Mucosa of rectum (tissue), 2 donors: ENCODE measurements around the gene TRIM59.

Experiments used
- H3K27ac ChIP-seq, 2 donors: one replicate each; pipeline ENCODE4 v1.7.0; 2013; ENCODE audit warnings: inconsistent platforms in 2 of 2, low read depth in 2 of 2, low read length in 2 of 2
- H3K27me3 ChIP-seq, 2 donors: one replicate each; pipeline ENCODE4 v1.7.0; 2013; ENCODE audit warnings: low read length in 2 of 2; ENCODE audit not compliant: control insufficient read depth in 2 of 2, insufficient read depth in 2 of 2
- H3K36me3 ChIP-seq, 2 donors: one replicate each; pipeline ENCODE4 v1.7.0; 2013; ENCODE audit warnings: low read length in 2 of 2; ENCODE audit not compliant: control insufficient read depth in 2 of 2, insufficient read depth in 2 of 2
- H3K4me1 ChIP-seq, 2 donors: one replicate each; pipeline ENCODE4 v1.7.0; 2013; ENCODE audit warnings: low read length in 2 of 2, mild to moderate bottlenecking in 1 of 2; ENCODE audit not compliant: control insufficient read depth in 2 of 2, insufficient read depth in 2 of 2
- H3K4me3 ChIP-seq, 2 donors: one replicate each; pipeline ENCODE4 v1.7.0; 2013; ENCODE audit warnings: low read length in 2 of 2
- H3K9ac ChIP-seq, 2 donors: one replicate each; pipeline ENCODE4 v1.7.0; 2013; ENCODE audit warnings: low read length in 2 of 2, low read depth in 1 of 2, mild to moderate bottlenecking in 1 of 2
- H3K9me3 ChIP-seq, 2 donors: one replicate each; pipeline ENCODE4 v1.7.0; 2013; ENCODE audit warnings: low read length in 2 of 2; ENCODE audit not compliant: control insufficient read depth in 2 of 2
- donor health status: healthy.
- donor health status: Normal muscosa, but diverticular disease.

Gene TRIM59

DNA sequence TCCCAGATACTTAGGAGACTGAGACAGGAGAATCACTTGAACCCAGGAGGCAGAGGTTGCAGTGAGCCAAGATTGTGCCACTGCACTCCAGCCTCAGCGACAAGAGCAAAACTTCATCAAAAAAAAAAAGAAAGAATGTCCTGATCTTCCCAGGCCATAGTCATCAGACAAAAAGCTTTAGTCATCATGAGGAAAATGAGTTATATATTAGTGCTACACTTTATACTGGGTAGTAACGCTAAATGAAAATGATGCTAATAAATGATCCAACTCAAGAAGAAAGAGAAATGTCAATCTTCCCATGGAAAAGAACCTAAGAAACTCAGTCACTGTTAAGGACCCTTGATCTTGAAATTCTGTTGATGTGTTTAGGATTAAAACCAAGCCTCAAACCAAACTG, 26.3 kb upstream of the TRIM59 start:
- Histone ChIP-seq H3K36me3 (no peaks in the 10 kb centered on the region), H3K4me1 (no peaks in the 10 kb centered on the region), H3K9ac (no peak overlapping the region), H3K9me3 (peaks cover 0 to 2% of the 10 kb centered on the region in 2 donors), H3K27ac (no peak overlapping the region), H3K4me3 (no peak overlapping the region), H3K27me3 (no peaks in the 10 kb centered on the region)

- Histone ChIP-seq H3K4me3 (no peak overlapping the region), H3K9ac (no peak overlapping the region), H3K27me3 (no peaks in the 10 kb centered on the region), H3K36me3 (no peaks in the 10 kb centered on the region), H3K27ac (no peak overlapping the region), H3K4me1 (no peaks in the 10 kb centered on the region), H3K9me3 (peaks cover 0 to 2% of the 10 kb centered on the region in 2 donors)
Observed at GRCh38 chr3:160475153-160475552, 25.6 kb upstream of the TRIM59 start.

GRCh38 chr3:160474416-160474838, 24.8 kb upstream of the TRIM59 start:
- H3K4me1 ChIP-seq, result no peaks in the 10 kb centered on the region
- H3K4me3 ChIP-seq, result no peak overlapping the region
- H3K27me3 ChIP-seq, result no peaks in the 10 kb centered on the region
- no peaks in the 10 kb centered on the region for H3K36me3 ChIP-seq
- peaks cover 0 to 2% of the 10 kb centered on the region in 2 donors for H3K9me3 ChIP-seq
- no peak overlapping the region for H3K9ac ChIP-seq
- H3K27ac ChIP-seq, result no peak overlapping the region

GRCh38 chr3:160473978-160474377, 24.4 kb upstream of the TRIM59 start:
- H3K9me3 ChIP-seq, result peaks cover 0 to 2% of the 10 kb centered on the region in 2 donors
- H3K27me3 ChIP-seq, result no peaks in the 10 kb centered on the region
- no peak overlapping the region for H3K27ac ChIP-seq
- H3K9ac ChIP-seq, result no peak overlapping the region
- no peaks in the 10 kb centered on the region for H3K36me3 ChIP-seq
- no peaks in the 10 kb centered on the region for H3K4me1 ChIP-seq
- no peak overlapping the region for H3K4me3 ChIP-seq

DNA sequence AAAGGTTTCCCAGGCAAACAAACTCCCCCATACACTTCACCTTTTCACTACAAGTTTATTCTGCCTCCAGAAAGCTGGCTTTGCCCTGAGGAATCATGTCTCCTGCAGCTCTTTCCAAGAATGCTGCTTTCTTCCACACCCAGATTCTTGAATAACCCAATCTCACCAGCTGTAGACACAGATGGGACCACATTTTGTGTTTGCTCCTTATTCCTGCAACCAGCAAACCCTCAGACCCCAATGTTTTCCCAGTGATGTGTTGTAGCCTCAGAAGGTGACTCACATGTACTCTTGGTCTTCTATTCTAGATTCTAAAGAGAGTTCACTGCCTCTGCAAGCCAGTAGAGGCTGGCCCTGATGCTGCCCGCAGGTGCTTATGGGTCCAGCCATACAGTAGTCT, 23.6 kb upstream of the TRIM59 start:
- H3K4me3 ChIP-seq, result no peak overlapping the region
- H3K36me3 ChIP-seq, result no peaks in the 10 kb centered on the region
- no peak overlapping the region for H3K27ac ChIP-seq
- no peak overlapping the region for H3K9ac ChIP-seq
- peaks cover 0 to 2% of the 10 kb centered on the region in 2 donors for H3K9me3 ChIP-seq
- H3K27me3 ChIP-seq, result no peaks in the 10 kb centered on the region
- no peaks in the 10 kb centered on the region for H3K4me1 ChIP-seq

DNA sequence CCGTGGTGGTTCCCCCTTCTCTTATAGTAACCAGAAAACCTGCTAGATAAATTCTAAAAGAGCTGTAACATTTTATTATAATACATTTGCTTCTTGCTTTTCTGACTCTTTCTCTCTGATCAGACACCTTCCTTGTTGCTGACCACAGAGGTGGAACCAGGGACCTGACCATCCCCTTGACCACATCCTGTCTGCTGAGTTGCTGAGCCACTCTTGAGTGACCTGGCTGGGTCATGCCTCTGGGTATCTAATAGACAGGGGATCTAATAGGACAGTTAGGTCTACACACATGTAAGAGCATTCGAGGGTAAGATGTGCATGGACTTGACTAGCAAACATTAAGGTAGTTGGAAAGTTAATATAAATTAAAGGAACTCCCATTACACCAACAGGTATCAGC, 22.8 kb upstream of the TRIM59 start:
- no peaks in the 10 kb centered on the region for H3K27me3 ChIP-seq
- H3K4me1 ChIP-seq, result no peaks in the 10 kb centered on the region
- H3K9ac ChIP-seq, result no peak overlapping the region
- peaks cover 0 to 2% of the 10 kb centered on the region in 2 donors for H3K9me3 ChIP-seq
- no peak overlapping the region for H3K27ac ChIP-seq
- no peak overlapping the region for H3K4me3 ChIP-seq
- no peaks in the 10 kb centered on the region for H3K36me3 ChIP-seq

DNA sequence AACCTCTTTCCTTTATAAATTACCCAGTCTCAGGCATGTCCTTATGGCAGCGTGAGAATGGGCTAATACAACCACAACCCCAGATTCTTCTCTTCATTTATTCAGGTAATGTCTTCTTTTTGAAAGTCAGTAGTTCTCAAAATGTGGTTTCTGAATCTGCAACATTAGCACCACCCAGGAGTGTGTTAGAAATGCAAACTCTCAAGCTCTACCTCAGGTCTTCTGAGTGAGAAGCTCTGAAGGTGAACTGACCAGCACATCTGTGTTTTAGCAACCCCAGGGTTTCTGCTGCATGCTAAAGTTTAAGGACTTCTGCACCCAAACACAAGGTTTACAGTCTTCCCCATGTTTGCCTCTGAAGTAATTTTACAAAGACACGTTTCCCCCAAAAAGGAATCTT, 22.3 kb upstream of the TRIM59 start:
- Histone ChIP-seq H3K9me3 (peaks cover 0 to 2% of the 10 kb centered on the region in 2 donors), H3K9ac (no peak overlapping the region), H3K4me3 (no peak overlapping the region), H3K4me1 (no peaks in the 10 kb centered on the region), H3K36me3 (no peaks in the 10 kb centered on the region), H3K27ac (no peak overlapping the region), H3K27me3 (no peaks in the 10 kb centered on the region)

DNA sequence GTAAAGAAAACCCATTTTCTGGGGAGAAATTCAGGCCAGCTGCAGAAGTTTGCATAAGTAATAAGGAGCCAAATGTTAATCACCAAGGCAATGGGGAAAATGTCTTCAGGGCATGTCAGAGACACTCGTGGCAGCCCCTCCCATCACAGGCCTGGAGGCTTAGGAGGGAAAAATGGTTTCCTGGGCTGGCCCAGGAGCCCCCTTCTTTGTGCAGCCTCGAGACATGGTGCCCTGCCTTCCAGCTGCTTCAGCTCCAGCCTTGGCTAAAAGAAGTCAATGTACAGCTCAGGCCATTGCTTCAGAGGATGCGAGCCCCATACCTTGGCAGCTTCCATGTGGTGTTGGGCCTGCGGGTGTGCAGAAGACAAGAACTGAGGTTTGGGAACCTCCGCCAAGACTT, 20.6 kb upstream of the TRIM59 start:
- no peaks in the 10 kb centered on the region for H3K4me1 ChIP-seq
- peaks cover 0 to 2% of the 10 kb centered on the region in 2 donors for H3K9me3 ChIP-seq
- no peak overlapping the region for H3K4me3 ChIP-seq
- no peak overlapping the region for H3K9ac ChIP-seq
- no peak overlapping the region for H3K27ac ChIP-seq
- no peaks in the 10 kb centered on the region for H3K27me3 ChIP-seq
- H3K36me3 ChIP-seq, result no peaks in the 10 kb centered on the region

GRCh38 chr3:160464971-160465370, 15.4 kb upstream of the TRIM59 start:
- Histone ChIP-seq H3K9me3 (no peaks in the 10 kb centered on the region), H3K27me3 (no peaks in the 10 kb centered on the region), H3K36me3 (no peaks in the 10 kb centered on the region), H3K27ac (no peak overlapping the region), H3K9ac (no peak overlapping the region), H3K4me1 (no peaks in the 10 kb centered on the region), H3K4me3 (no peak overlapping the region)

DNA sequence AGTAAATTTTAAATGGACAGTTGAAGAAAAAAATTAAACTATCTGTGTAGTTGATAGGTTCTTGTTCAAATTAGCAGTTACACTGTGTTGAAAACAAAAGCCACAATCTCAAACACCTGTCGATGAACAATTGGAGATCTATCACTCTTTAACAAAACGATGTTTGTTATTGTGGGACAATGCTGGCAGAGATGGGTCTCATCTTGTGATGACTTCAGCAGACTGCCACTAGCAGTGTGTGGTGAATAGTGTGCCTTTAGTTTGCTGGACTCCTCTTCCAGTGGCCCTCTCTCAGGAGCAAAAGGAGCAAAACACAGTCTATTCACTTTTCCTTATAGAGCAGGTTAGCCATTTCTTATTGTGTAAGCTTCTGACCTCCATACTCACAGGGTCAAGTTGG, 14.7 kb upstream of the TRIM59 start:
- Histone ChIP-seq H3K9ac (no peak overlapping the region), H3K4me1 (no peaks in the 10 kb centered on the region), H3K9me3 (no peaks in the 10 kb centered on the region), H3K27ac (no peak overlapping the region), H3K27me3 (no peaks in the 10 kb centered on the region), H3K36me3 (no peaks in the 10 kb centered on the region), H3K4me3 (no peak overlapping the region)

- H3K27ac ChIP-seq, result no peak overlapping the region
- no peaks in the 10 kb centered on the region for H3K27me3 ChIP-seq
- H3K9ac ChIP-seq, result no peak overlapping the region
Observed at GRCh38 chr3:160460033-160460432, 10.4 kb upstream of the TRIM59 start.

More at GRCh38 chr3:160460033-160460432, 10.4 kb upstream of the TRIM59 start:
- H3K4me1 ChIP-seq, result no peaks in the 10 kb centered on the region
- no peaks in the 10 kb centered on the region for H3K9me3 ChIP-seq
- H3K4me3 ChIP-seq, result no peak overlapping the region
- H3K36me3 ChIP-seq, result no peaks in the 10 kb centered on the region
